Activated T-cell treated with anti-CD3 and anti-CD28 coated beads, Interleukin-2, amount 50 U/mL, for 1 hour (primary cell): Measurements from ENCODE around the gene USP16.

Experiments used
- DNase-seq: peaks from one replicate; pipeline ENCODE4 v3.0.0-alpha.2; 2020

The USP16 gene

GRCh38 chr21:29033871-29034270 lies 9.4 kb downstream of the USP16 start:
- no peak for DNase-seq

- no peak for DNase-seq
These were observed 10.2 kb downstream of the USP16 start for GRCh38 chr21:29034678-29035077.

- DNase-seq, result no peak
These were observed 27.8 kb downstream of the USP16 start for GRCh38 chr21:29052224-29052623.

GRCh38 chr21:29053011-29053553 lies 28.6 kb downstream of the USP16 start:
- no peak for DNase-seq

- DNase-seq, result no peak
These were observed 29.2 kb downstream of the USP16 start for GRCh38 chr21:29053656-29054055.

GRCh38 chr21:29055080-29055479 lies 30.6 kb downstream of the USP16 start:
- DNase-seq, result no peak

- DNase-seq, result no peak
These were observed 31.5 kb downstream of the USP16 start for GRCh38 chr21:29056005-29056404.

- no peak for DNase-seq
These were observed 32.1 kb downstream of the USP16 start for GRCh38 chr21:29056538-29057050.

GRCh38 chr21:29064850-29065481 lies 40.5 kb downstream of the USP16 start:
- DNase-seq, result no peak

- DNase-seq, result no peak
These were observed 48.4 kb downstream of the USP16 start for GRCh38 chr21:29072873-29073221.

- DNase-seq, result peak; percentile 95
These were observed 48.9 kb downstream of the USP16 start, which contains the start of gene CCT8 for GRCh38 chr21:29073222-29074006. CCT8 (minus strand) TSS chr21:29073648; CDS start chr21:29073590, 58 bp downstream.

GRCh38 chr21:29074007-29074376 lies 49.5 kb downstream of the USP16 start:
- DNase-seq, result no peak

GRCh38 chr21:29074783-29075182 lies 50.3 kb downstream of the USP16 start:
- DNase-seq, result no peak

GRCh38 chr21:29075706-29076466 lies 51.4 kb downstream of the USP16 start:
- DNase-seq, result no peak

- DNase-seq, result peak; percentile 67
These were observed 52.5 kb downstream of the USP16 start for GRCh38 chr21:29076731-29077640.

- DNase-seq, result no peak
These were observed 53.2 kb downstream of the USP16 start for GRCh38 chr21:29077651-29078090.

GRCh38 chr21:29078869-29079767 lies 54.6 kb downstream of the USP16 start:
- no peak for DNase-seq

GRCh38 chr21:29080454-29080941 lies 56.0 kb downstream of the USP16 start:
- DNase-seq, result peak; percentile 24

- no peak for DNase-seq
These were observed 57.8 kb downstream of the USP16 start for GRCh38 chr21:29082046-29082815.

GRCh38 chr21:29083306-29083705 lies 58.8 kb downstream of the USP16 start:
- no peak for DNase-seq
